GM21717 (cell line): ENCODE results near the gene DNAJC24.
"Not testable (repeated sequence)": the region's sequence is repeated elsewhere in the genome, so short reads cannot be mapped to it uniquely, and the experiment has no call there.

ENCODE experiments used
- ATAC-seq: cut with Tn5 transposase; IDR thresholded peaks from one replicate; pipeline ENCODE4 v1.9.1; 2021; ENCODE audit warnings: mild to moderate bottlenecking, moderate library complexity; ENCODE audit not compliant: unreplicated experiment

The DNAJC24 gene, protein sequence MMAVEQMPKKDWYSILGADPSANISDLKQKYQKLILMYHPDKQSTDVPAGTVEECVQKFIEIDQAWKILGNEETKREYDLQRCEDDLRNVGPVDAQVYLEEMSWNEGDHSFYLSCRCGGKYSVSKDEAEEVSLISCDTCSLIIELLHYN

DNA sequence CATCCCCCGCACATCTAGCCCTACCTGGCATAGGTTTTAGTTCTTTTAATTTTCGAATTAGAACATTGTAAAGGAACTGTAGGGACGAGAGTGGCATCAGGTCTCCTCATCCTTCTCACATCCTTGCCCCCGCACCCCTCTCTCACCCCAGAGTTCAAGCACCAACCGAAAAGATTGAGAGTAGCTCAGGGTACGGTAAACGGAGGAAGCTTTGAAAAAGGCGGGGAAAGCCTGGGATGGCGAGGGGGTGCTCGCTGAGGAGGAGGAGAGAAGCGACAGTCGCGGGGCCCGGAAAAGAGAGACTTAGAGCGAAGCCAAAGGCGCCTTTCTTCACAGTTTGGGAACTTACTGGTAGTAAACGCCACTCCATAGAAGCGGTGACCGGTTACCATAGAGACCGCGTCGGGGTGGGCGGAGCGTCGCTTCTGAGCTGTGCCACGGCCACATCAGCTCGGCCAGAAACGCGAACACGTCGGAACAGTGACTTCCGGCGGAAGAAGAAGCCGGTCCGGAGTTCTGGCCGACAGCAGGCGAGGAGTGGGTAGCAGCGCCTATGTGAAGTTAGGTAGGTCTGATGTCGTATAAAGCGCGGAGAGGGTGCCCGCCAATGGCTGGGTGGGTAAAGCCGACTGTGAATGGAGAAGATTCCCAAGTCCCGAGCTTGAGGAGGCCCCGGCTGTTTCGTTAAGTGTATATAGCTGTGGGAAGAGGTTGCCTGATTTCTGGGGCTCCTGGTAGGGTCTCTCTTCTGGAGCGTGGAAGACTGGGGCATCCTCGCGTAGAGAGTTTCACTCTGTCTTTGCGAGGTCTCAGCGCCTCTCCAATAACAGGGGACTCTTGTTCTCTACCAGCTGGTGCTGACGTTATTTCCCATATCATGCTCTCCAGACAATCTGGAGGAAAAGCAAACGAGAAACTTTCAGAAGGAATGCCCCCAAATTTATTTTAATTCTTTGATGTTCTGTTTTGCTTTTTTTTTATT is at the start of gene DNAJC24, which contains the start of gene DCDC1:
Gene DNAJC24, plus strand, starts transcription at position 513 of the 982 bp plus-strand sequence. CDS start 889 bp downstream, outside the sequence.
Gene DCDC1, minus strand, starts transcription at position 392 of the 982 bp plus-strand sequence. CDS start 41,459 bp downstream, outside the sequence.
- ATAC-seq = peak; percentile 99

DNA sequence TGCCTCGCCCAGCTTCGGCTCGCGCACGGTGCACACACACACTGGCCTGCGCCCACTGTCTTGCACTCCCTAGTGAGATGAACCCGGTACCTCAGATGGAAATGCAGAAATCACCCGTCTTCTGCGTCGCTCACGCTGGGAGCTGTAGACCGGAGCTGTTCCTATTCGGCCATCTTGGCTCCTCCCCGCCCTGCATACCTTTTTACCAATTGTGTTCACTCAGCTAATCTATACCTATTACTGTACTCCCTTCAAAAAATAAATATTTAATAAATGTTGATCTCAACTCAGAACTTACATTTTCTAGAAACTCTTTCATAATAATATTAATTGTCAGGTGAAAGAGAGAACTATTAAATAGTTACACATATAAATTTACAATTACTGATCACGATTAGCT is 48.2 kb upstream of the DNAJC24 start:
- ATAC-seq = not testable (repeated sequence)

DNA sequence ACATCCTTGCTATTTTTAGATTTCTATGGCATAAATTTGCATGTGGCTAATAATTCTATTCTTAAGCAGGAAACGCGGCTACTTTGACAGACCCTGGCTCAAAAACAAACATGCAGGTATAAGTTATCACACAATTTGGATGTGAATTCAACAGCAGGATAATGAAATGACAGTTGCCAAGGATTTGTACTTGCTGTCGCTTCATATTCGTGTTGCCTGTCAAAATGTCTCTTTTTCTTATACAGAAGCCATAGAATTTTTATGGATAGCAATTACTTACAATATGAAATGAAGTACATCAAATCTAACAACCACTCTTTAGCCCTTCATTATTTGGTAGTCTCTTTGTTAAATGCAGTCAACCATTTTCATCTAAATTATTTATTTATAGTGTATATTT is 46.5 kb upstream of the DNAJC24 start:
- ATAC-seq = no peak

DNA sequence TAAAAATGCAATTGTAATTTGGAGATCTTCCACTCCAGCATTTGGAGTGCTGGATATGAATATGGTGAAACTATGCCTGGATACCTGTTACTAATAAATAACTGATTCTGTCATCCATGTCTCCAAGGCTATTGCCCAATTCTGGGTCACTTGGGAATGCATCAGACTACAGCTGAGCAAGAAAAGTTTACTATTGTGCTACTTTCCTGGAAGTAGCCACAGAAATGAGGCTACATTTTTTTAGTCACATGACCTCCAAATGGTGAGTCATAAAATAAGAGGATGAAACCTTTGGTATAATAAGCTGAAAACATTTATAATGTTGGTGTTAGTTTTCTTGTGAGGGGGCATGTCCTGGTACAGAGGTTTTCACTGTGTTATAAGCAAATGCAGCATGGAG is 44.5 kb upstream of the DNAJC24 start:
- ATAC-seq = no peak

DNA sequence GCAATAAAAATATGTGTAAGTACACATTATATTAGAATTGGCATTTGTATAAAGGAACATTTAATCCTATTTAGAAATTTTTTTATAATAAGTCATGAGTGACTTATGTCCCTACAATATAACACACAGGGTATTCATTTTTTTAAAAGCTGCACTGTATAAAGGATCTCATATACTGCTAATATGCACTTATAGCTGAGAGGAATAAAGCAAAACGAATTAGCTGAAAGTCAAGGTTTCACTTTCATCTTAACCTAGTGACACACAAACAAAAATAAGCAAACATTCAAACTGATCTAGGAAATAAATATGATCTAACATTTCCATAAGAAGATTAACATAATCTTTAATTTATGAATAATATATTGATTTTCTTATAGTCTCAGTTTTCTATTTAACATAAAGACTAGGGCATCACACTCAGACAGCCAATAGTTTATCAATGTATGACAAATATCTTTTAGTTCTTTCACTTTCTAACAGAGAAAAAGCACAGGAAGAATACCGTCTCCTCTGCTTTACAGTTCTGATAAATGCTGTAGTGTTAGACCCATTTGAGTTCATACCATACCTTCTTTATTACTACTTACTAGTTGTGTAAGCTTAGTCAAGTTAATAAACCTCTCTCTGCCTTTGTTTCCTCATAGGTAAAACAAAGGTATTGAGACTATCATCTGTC is 43.1 kb upstream of the DNAJC24 start:
- ATAC-seq = peak; percentile 87

DNA sequence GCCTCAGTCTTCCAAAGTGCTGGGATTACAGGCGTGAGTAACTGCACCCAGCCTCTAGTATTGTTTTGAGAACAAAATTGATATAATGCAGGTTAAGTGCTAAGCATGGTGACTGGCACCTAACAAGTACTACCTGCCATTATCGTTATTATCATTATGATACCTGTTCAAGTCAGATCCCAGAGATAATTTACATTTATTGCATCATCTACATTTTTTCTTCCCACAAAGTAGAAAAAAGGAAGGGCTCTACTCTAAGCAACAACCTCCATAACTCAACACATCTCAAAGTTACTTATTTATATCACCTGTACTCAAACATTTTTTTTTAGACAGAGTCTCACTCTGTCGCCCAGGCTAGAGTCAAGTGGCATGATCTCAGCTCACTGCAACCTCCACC is 42.2 kb upstream of the DNAJC24 start:
- ATAC-seq = no peak

DNA sequence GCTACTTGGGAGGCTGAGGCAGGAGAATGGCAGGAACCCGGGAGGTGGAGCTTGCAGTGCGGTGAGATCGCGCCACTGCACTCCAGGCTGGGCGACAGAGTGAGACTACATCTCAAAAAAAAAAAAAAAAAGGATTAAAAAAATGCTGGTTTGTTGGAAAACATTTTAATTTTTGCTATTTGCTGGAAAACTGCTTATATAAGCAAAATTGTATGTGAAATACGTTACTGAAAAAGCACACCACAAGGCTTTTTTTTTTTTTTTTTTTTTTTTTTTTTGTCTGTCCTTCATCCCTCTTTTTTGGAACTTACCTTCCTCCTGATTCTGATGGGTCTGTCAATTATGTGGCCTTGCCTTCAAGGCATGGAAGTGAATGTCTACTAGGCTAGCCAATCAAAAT is 41.0 kb upstream of the DNAJC24 start:
- no peak for ATAC-seq

DNA sequence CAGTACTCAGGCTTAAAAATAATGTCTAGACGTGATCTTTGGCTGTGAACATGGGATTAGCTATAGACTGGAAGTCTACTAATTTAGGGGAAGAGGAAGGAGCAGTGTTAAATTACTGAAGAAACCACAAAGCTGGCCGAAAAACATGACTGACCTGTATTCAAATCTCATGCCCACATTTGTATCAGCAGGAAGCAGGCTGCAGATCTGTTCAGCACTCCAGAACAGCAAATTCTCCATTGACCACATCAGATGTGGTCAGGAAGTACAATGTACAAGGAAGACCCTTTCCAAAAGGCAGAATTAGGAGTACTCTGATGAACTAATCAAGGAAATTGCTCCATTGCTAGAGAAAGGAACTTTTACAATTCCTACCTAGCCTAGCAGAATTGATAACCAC is 31.9 kb upstream of the DNAJC24 start:
- ATAC-seq = no peak

DNA sequence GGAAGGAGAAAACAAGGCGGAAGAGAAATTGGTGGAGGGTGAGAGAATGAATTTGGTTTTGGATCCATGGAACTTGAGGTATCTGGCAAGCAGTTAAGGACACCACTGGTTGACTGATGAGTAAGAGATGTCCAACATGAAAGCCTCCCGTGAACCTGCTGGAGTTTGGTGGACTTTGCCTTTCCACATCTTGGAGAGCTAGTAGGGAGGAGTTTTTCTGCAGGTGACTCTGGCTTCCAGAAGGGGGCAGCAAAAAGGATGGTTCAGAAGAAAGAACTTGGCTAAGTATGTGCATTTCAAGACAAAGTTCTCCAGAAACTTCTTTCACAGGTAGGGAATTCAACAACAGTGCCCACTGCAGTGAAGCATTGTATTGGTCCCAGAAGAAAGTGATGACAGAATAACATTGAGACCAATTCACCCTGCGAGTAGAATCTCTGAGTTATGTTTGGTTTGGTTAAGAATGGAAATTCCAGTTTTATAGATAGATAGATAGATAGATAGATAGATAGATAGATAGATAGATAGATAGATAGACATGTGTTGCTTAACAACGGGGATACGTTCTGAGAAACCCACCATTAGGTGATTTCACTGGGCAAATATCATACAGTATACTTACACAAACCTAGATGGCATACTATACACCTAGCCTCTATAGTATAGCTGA is 28.6 kb upstream of the DNAJC24 start:
- ATAC-seq = no peak

DNA sequence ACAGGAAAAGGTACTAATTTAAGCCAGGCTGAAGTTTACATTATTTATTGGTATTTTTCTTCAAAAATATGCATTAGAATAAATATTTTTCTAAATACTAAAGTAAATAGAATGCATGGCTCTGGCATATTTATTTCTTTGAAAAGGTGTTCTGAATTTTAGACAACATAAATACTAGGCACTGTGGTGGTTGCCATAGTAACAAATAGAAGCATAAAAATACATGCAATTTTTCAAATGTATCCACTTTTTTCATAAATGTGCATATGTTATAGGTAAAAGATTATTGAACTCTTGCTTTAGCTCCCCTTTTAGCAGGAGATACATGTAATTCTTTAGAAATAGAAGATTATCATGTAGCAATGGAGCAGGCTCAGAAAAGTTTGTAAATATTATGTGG is 18.5 kb upstream of the DNAJC24 start:
- ATAC-seq = no peak

DNA sequence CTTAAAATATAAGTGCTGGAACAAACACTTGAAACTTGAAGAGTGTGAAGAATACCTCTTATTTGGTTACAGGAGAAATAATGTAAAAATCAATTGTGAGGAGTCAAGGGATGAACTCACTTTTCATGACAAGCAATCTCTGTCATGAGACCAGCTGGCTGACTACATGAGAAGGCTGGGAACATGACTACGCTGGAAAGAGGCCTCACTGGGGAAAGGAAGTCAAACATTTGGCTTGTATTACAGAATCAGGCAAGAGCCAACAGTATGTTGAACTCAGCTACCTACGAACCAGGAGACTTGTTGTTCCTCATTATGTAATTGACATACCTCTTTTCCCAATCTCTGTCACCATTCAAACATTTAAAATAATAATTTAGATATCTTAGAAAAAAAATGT is 14.5 kb upstream of the DNAJC24 start:
- ATAC-seq = no peak

DNA sequence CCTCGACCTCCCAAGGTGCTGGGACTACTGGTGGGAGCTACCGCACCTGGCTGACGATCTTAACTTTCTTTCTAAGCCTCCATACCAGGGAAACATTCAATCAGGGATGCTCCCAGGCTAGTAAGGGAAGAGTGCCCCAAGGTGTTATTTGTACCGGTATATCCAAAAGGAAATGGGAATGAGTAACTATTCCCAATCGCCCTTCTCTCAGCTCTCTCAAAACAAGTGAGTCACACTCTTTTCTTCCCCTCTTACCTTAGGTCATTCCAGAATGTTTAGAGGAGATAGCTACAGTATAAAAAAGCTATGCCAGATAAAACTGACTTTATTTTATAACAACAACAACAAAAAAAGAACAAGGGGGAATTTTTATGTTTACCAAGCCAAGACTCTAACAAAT is 13.8 kb upstream of the DNAJC24 start:
- no peak for ATAC-seq

DNA sequence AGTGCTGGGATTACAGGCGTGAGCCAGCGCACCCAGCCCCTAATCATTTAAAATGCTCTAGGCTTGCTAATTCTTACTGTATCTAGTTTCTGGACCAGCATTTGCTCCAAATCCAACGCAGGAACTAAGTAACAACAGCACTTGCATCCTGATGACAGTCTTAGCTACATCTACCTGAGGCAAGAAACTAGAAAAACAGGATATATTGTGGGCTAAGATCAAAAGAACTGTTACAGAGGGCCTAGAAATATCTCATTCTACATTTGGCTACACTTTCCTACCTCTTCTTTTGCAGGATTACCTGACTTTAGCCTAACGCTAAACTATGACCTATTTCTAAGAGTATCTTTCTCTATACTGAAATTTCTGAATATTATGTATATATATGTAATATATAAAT is 7.9 kb upstream of the DNAJC24 start:
- ATAC-seq = no peak

DNA sequence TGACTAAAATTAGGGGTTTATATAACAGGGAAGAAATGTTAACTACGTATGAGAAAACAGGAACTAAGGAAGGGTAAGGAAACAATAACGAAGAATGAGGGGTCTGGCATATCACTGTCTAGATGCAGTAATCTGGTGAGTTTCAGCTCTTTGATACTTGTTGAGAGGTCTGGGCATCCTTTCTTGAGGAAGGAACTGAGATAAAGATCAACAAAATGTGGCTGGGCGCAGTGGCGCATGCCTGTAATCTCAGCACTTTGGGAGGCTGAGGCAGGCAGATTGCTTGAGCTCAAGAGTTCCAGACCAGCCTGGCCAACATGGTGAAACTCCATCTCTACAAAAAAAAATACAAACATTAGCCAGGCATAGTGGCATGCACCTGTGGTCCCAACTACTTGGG is 2.9 kb upstream of the DNAJC24 start:
- no peak for ATAC-seq

DNA sequence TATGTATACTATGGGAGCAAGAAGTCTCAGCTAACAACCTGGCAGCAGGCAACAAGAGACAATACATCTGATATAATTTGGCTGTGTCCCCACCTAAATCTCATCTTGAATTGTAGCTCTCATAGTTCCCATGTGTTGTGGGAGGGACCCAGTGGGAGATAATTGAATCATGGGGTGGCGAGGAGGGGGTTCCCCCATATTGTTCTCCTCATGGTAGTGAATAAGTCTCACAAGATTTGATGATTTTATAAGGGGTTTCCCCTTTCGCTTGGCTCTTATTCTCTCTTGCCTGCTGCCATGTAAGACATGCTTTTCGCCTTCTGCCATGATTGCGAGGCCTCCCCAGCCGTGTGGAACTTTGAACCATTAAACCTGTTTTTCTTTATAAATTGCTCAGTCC is 6.2 kb downstream of the DNAJC24 start:
- no peak for ATAC-seq

DNA sequence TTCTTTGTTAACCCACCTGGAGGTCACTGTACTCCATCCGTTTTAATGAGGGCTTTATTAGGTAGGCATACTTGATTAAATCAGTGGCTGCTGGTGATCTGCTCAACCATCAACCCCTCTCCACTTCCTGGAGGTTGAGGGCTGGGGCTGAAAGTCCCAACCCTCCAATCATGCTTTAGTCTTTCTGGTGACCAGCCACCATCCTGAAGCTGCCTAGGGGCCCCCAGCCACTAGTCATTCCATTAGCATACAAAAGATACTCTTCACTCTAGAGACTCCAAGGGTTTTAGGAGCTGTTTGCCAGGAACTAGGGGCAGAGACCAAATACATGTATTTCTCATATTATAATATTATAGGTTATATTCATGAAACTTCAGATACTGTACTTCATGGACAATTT is 13.5 kb downstream of the DNAJC24 start:
- ATAC-seq = no peak

DNA sequence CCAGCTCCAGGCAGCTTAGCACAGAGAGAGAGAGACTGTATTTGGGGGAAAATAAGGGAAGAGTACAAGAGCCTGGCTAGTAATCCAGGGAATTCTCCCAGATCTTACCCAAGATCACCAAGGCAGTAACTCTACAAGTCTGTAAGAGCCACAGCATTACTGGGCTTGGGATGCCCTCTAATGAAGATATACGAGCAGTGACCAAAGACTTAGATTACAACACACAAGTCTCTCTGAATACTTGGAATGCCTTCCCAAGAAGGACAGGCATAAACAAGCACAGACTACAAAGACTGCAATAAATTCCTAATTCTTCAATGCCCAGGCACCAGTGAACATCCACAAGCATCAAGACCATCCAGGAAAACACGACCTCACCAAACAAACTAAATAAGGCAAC is 17.7 kb downstream of the DNAJC24 start:
- no peak for ATAC-seq

DNA sequence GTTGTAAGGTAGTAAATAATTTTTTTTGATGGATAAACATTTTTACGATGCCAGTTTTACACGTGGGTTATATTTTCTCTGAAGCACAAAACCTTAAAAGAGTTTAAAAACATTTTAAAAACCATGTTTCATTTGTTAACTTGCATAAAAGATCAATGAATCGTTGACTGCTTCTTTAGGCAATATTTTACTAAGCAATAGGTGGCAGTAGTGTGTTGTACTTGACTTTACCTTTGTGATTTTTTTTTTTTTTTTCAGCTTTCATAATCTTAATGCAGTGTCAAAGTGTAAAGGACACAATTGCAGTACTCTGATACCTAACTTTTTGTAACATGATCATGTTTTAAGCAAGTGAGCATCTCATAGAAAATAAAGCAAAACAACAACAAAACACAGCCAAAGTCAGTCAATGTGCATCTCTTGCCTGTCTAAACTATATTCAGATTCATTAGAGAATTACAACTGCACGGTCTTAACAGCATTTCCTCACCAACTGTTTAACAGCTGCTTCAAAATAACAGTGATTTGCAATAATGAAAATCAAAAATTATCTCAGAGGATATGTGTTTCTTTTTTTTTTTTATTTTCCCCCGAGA is 27.7 kb downstream of the DNAJC24 start:
- no peak for ATAC-seq

DNA sequence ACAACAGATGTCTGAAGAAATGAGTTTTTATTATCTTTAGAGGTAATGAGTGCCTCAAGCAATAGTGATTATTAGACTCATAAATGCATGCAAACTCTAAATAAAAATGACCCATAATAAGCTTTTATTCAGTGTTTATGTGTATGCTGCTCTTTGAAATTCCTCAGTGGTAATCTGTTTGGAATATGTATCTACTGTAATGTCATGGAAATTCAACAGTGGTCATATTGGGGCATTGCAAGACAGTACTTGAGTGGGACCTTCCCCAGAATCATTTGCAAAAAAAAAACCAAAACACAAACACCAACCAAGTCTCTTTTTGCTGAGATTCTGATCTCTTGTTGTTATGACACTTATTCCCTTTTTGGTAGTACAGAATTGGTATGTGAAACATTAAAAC is 35.0 kb downstream of the DNAJC24 start:
- no peak for ATAC-seq

DNA sequence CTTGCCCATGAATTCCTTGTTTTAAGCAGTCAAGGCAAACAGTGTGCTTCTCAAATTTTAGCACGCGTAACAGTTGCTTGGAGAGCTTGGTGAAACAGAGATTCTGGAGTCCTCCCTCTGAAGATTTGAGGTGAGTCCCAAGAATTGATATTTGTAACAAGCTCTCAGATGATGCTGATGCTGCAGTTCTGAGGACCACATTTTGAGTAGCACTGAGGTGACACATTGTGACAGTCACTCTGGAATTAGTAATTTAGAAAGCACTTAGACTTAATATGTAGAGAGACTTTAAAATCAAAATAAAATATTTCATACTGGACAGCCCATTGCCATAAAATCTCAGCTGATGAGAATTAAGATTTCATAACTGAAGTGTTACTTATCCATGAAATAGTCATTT is 38.5 kb downstream of the DNAJC24 start:
- no peak for ATAC-seq

DNA sequence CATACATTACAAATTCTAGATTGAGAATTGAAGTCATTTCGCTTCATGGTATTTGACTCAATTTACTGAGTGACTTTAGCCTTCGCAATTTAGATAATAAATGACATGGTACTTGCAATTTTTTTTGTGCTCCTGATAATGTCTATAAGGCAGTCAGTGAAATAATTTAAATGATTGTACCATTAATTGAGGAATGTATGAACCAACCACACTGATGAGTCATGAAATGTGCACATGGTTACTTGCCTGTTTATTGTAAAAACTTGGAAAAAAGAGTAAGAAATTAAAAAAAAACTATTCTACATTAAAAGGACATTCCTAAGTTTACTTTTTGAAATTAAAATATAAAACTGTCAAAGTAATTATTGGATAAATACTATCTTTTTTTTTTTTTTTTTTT is 43.3 kb downstream of the DNAJC24 start:
- ATAC-seq = no peak
